Loucy (cell line): ENCODE results near the gene GPC3.

ENCODE experiments used
- H2AFZ ChIP-seq: fragments of 200-600 bp; sonication (generic); 2 replicates; pipeline ENCODE4 v1.6.0; 2016; ENCODE audit warnings: antibody characterized with exemption, mild to moderate bottlenecking, low read length, moderate library complexity
- H3F3A ChIP-seq: fragments of 200-600 bp; 2 replicates; pipeline ENCODE4 v1.6.0; 2016; ENCODE audit warnings: antibody characterized with exemption, low read depth, mild to moderate bottlenecking
- H3K27me3 ChIP-seq: fragments of 200-600 bp; sonication (generic); 2 replicates; pipeline ENCODE4 v1.6.1; 2014; ENCODE audit warnings: low read length, mild to moderate bottlenecking; ENCODE audit not compliant: insufficient read depth, poor library complexity, severe bottlenecking
- H3K36me3 ChIP-seq: fragments of 200-600 bp; sonication (generic); 2 replicates; pipeline ENCODE4 v1.6.1; 2016; ENCODE audit warnings: low read length; ENCODE audit not compliant: insufficient read depth
- H3K4me1 ChIP-seq: fragments of 200-600 bp; sonication (generic); 2 replicates; pipeline ENCODE4 v1.5.1; 2014; ENCODE audit warnings: low read length, mild to moderate bottlenecking; ENCODE audit not compliant: insufficient read depth, poor library complexity, severe bottlenecking
- H3K4me2 ChIP-seq: fragments of 200-600 bp; sonication (generic); 2 replicates; pipeline ENCODE4 v1.6.0; 2014; ENCODE audit warnings: antibody characterized with exemption, low read length, low read depth, mild to moderate bottlenecking; ENCODE audit not compliant: poor library complexity, severe bottlenecking
- H3K4me3 ChIP-seq: fragments of 200-600 bp; sonication (generic); 2 replicates; pipeline ENCODE4 v1.5.1; 2014; ENCODE audit warnings: low read length, mild to moderate bottlenecking, mixed read lengths; ENCODE audit not compliant: poor library complexity, severe bottlenecking
- H3K79me2 ChIP-seq: fragments of 200-600 bp; sonication (generic); 2 replicates; pipeline ENCODE4 v1.6.1; 2014; ENCODE audit warnings: low read length; ENCODE audit not compliant: insufficient read depth
- H3K9ac ChIP-seq: fragments of 200-600 bp; sonication (generic); 2 replicates; pipeline ENCODE4 v1.6.0; 2014; ENCODE audit warnings: mild to moderate bottlenecking, low read depth, low read length, moderate library complexity; ENCODE audit not compliant: poor library complexity, severe bottlenecking
- H3K9me2 ChIP-seq: fragments of 200-600 bp; sonication (generic); replicated peaks from 2 replicates; pipeline ENCODE4 v1.6.1; 2016; ENCODE audit warnings: low read depth, low read length, mixed read lengths
- H3K9me3 ChIP-seq: fragments of 200-600 bp; sonication (generic); 2 replicates; pipeline ENCODE4 v1.6.1; 2014; ENCODE audit warnings: mild to moderate bottlenecking, antibody characterized with exemption, low read length, low read depth; ENCODE audit not compliant: insufficient read depth
- H4K20me1 ChIP-seq: fragments of 200-600 bp; sonication (generic); 2 replicates; pipeline ENCODE4 v1.6.0; 2014; ENCODE audit warnings: antibody characterized with exemption, low read length, mild to moderate bottlenecking; ENCODE audit not compliant: insufficient read depth, poor library complexity, severe bottlenecking
- CTCF ChIP-seq: fragments of 200-600 bp; sonication (generic); conservative IDR thresholded peaks from 2 replicates; pipeline ENCODE4 v1.5.1; 2014; ENCODE audit warnings: mild to moderate bottlenecking, antibody characterized with exemption, low read length
- EZH2phosphoT487 ChIP-seq: fragments of 200-600 bp; IDR thresholded peaks from 2 replicates; pipeline ENCODE4 v1.6.1; 2018; ENCODE audit warnings: antibody characterized with exemption, mild to moderate bottlenecking, moderate library complexity, borderline replicate concordance

The GPC3 gene

GRCh38 chrX:133869270-133869669, 116.1 kb downstream of the GPC3 start:
- no peak overlapping the region for H3K4me2 ChIP-seq

GRCh38 chrX:133868682-133869081, 116.7 kb downstream of the GPC3 start:
- no peaks in the 10 kb centered on the region for H4K20me1 ChIP-seq
- H3K4me3 ChIP-seq: no peak overlapping the region
- TF ChIP-seq EZH2phosphoT487 (no peak), CTCF (no peak)
- no peaks in the 10 kb centered on the region for H3K79me2 ChIP-seq
- no peaks in the 10 kb centered on the region for H3F3A ChIP-seq
- no peaks in the 10 kb centered on the region for H3K9me3 ChIP-seq
- H3K9ac ChIP-seq: no peak overlapping the region
- H3K27me3 ChIP-seq: no peaks in the 10 kb centered on the region
- no peaks in the 10 kb centered on the region for H3K4me1 ChIP-seq
- no peaks in the 10 kb centered on the region for H3K9me2 ChIP-seq
- no peak overlapping the region for H3K4me2 ChIP-seq
- no peaks in the 10 kb centered on the region for H3K36me3 ChIP-seq
- H2AFZ ChIP-seq: no peak overlapping the region

More at GRCh38 chrX:133869270-133869669, 116.1 kb downstream of the GPC3 start:
- Histone ChIP-seq H3K4me3 (no peak overlapping the region), H4K20me1 (no peaks in the 10 kb centered on the region), H2AFZ (no peak overlapping the region), H3K9ac (no peak overlapping the region), H3K27me3 (no peaks in the 10 kb centered on the region), H3K9me3 (no peaks in the 10 kb centered on the region), H3K4me1 (no peaks in the 10 kb centered on the region), H3K79me2 (no peaks in the 10 kb centered on the region), H3K9me2 (no peaks in the 10 kb centered on the region), H3K36me3 (no peaks in the 10 kb centered on the region), H3F3A (no peaks in the 10 kb centered on the region)
- TF ChIP-seq CTCF (no peak), EZH2phosphoT487 (no peak)

DNA sequence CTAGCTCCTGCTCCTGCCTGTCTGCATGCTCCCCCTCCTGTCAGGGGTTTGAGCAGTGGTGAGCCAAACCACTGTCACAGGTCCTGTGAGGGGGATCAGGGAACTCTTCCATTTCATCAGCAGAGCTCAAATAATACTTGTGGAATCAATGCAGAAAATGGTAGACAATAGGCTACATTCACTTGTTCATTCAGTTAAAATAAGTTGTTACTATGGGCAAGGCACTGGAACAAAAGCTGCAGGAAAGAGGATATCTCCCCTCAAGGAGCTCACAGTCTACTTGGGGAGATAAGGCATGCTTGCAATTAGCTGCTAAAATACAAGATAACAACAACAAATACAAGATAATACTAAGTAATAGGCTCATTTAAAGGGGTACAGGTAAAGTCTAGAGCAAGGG, 117.1 kb downstream of the GPC3 start:
- H4K20me1 ChIP-seq: no peaks in the 10 kb centered on the region
- TF ChIP-seq EZH2phosphoT487 (no peak), CTCF (no peak)
- no peak overlapping the region for H3K4me3 ChIP-seq

More for the DNA sequence above, 117.1 kb downstream of the GPC3 start:
- H3K9ac ChIP-seq: no peak overlapping the region
- no peak overlapping the region for H2AFZ ChIP-seq
- H3K79me2 ChIP-seq: no peaks in the 10 kb centered on the region
- H3K27me3 ChIP-seq: no peaks in the 10 kb centered on the region
- H3F3A ChIP-seq: no peaks in the 10 kb centered on the region
- H3K9me2 ChIP-seq: no peaks in the 10 kb centered on the region
- H3K9me3 ChIP-seq: no peaks in the 10 kb centered on the region
- H3K4me2 ChIP-seq: no peak overlapping the region
- no peaks in the 10 kb centered on the region for H3K36me3 ChIP-seq
- no peaks in the 10 kb centered on the region for H3K4me1 ChIP-seq
